OCI-LY3 (cell line): ENCODE results near the gene LPCAT1.
"Not testable (repeated sequence)": the region's sequence is repeated elsewhere in the genome, so short reads cannot be mapped to it uniquely, and the experiment has no call there.

Experiments
- H2AFZ ChIP-seq: fragments of 200-600, 300-600 bp; shearing (Covaris generic); 2 replicates; pipeline ENCODE4 v1.6.0; 2014; ENCODE audit warnings: antibody characterized with exemption, low read depth, low read length
- H3K27ac ChIP-seq: fragments of 200-600, 300-600 bp; sonication (generic); 2 replicates; pipeline ENCODE4 v1.5.1; 2014; ENCODE audit warnings: mild to moderate bottlenecking, low read length, moderate library complexity, mixed read lengths
- H3K27me3 ChIP-seq: fragments of 200-600, 300-600 bp; sonication (generic); 2 replicates; pipeline ENCODE4 v1.6.1; 2014; ENCODE audit warnings: low read depth, low read length, mixed read lengths
- H3K36me3 ChIP-seq: fragments of 200-600, 300-600 bp; sonication (generic); replicated peaks from 2 replicates; pipeline ENCODE3; 2014; ENCODE audit warnings: low read depth, low read length, mixed read lengths
- H3K4me1 ChIP-seq: fragments of 300-600, 200-600 bp; sonication (generic); 2 replicates; pipeline ENCODE4 v1.6.1; 2014; ENCODE audit warnings: low read length, mixed read lengths
- H3K4me2 ChIP-seq: fragments of 200-600, 300-600 bp; sonication (generic); 2 replicates; pipeline ENCODE4 v1.6.1; 2014; ENCODE audit warnings: low read length, mixed read lengths
- H3K4me3 ChIP-seq: fragments of 300-600, 200-600 bp; sonication (generic); 2 replicates; pipeline ENCODE4 v1.5.1; 2014; ENCODE audit warnings: antibody characterized with exemption, mild to moderate bottlenecking, low read length, moderate library complexity
- H3K79me2 ChIP-seq: fragments of 300-600, 200-600 bp; shearing (Covaris generic); 2 replicates; pipeline ENCODE4 v1.6.1; 2014; ENCODE audit warnings: mild to moderate bottlenecking, low read length, mixed read lengths
- H3K9ac ChIP-seq: fragments of 300-600, 200-600 bp; shearing (Covaris generic); 2 replicates; pipeline ENCODE4 v1.6.0; 2014; ENCODE audit warnings: mild to moderate bottlenecking, low read length, moderate library complexity
- H3K9me3 ChIP-seq: fragments of 200-600, 300-600 bp; shearing (Covaris generic); 2 replicates; pipeline ENCODE4 v1.6.1; 2014; ENCODE audit warnings: low read length, mixed read lengths; ENCODE audit not compliant: insufficient read depth
- H4K20me1 ChIP-seq: fragments of 200-600, 300-600 bp; sonication (generic); 2 replicates; pipeline ENCODE4 v1.6.1; 2016; ENCODE audit warnings: low read length, mixed read lengths; ENCODE audit not compliant: insufficient read depth
- EZH2phosphoT487 ChIP-seq: fragments of 200-600 bp; shearing (Covaris generic); IDR thresholded peaks from 2 replicates; pipeline ENCODE4 v1.6.1; 2018; ENCODE audit warnings: antibody characterized with exemption, mixed run types, low read depth
- TF ChIP-seq, protein P1 (sequence below): fragments of 200-600, 300-600 bp; sonication (generic); IDR thresholded peaks from 2 replicates; pipeline ENCODE4 v1.5.1; 2014; ENCODE audit warnings: antibody characterized with exemption, low read length, low read depth

Gene LPCAT1

GRCh38 chr5:1563617-1564181 is 39.9 kb upstream of the LPCAT1 start:
- H3K27ac ChIP-seq: no peak overlapping the region
- no peaks in the 10 kb centered on the region for H3K9me3 ChIP-seq
- no peak overlapping the region for H3K4me3 ChIP-seq
- H3K4me2 ChIP-seq: no peak overlapping the region
- TF ChIP-seq, protein P1, sequence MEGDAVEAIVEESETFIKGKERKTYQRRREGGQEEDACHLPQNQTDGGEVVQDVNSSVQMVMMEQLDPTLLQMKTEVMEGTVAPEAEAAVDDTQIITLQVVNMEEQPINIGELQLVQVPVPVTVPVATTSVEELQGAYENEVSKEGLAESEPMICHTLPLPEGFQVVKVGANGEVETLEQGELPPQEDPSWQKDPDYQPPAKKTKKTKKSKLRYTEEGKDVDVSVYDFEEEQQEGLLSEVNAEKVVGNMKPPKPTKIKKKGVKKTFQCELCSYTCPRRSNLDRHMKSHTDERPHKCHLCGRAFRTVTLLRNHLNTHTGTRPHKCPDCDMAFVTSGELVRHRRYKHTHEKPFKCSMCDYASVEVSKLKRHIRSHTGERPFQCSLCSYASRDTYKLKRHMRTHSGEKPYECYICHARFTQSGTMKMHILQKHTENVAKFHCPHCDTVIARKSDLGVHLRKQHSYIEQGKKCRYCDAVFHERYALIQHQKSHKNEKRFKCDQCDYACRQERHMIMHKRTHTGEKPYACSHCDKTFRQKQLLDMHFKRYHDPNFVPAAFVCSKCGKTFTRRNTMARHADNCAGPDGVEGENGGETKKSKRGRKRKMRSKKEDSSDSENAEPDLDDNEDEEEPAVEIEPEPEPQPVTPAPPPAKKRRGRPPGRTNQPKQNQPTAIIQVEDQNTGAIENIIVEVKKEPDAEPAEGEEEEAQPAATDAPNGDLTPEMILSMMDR: no peak
- no peak for TF ChIP-seq EZH2phosphoT487
- H3K27me3 ChIP-seq: no peaks in the 10 kb centered on the region
- no peak overlapping the region for H3K9ac ChIP-seq
- H3K79me2 ChIP-seq: no peaks in the 10 kb centered on the region
- H4K20me1 ChIP-seq: no peaks in the 10 kb centered on the region
- H3K4me1 ChIP-seq: peaks cover 5% of the 10 kb centered on the region; the same call in 1 of the 2 replicates
- H2AFZ ChIP-seq: no peak overlapping the region
- no peaks in the 10 kb centered on the region for H3K36me3 ChIP-seq

DNA sequence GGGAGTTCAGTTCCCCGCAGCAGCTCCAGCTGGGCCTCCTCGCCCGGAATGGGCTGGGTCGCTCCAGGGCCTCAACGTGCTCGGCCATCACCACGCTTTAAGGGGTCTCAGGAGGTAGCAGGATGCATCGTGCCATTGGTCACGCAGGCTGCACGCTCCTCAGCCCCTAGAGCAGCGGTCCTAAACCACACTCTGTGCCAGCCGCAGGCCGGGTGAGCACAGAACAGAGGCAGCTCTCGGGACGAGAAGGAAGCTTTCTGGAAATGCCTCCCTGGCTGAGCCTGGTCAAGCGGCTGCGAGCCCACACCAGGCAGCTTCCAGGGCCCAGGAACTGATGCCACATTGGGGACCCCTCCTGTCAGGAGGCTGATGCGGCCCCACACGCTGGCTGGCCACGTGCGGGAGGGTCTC is 39.3 kb upstream of the LPCAT1 start:
- Histone ChIP-seq H3K27me3 (no peaks in the 10 kb centered on the region), H3K36me3 (no peaks in the 10 kb centered on the region), H3K9ac (no peak overlapping the region)

DNA sequence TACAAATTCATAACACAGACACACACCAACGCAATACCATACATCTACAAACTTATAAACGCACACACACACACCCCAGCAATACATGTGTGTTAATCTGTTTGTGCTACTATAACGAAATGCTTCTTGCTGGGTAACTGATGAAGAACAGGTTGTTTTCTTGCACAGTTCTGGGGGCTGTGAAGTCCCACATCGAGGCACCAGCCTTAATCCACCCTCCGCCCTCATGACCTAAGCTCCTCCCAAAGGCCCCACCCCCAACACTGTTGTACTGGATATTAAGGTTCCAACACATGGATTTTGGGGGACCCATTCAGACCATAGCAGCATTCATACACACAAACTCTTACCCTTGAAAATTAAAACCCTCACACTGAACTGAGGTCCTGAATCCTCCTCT is 38.8 kb upstream of the LPCAT1 start:
- no peaks in the 10 kb centered on the region for H4K20me1 ChIP-seq
- TF ChIP-seq, protein P1: no peak
- TF ChIP-seq EZH2phosphoT487: no peak
- H3K9me3 ChIP-seq: no peaks in the 10 kb centered on the region
- no peak overlapping the region for H3K9ac ChIP-seq
- no peaks in the 10 kb centered on the region for H3K27me3 ChIP-seq
- H3K4me3 ChIP-seq: no peak overlapping the region
- H3K36me3 ChIP-seq: no peaks in the 10 kb centered on the region
- no peak overlapping the region for H2AFZ ChIP-seq
- no peak overlapping the region for H3K4me2 ChIP-seq
- H3K27ac ChIP-seq: no peak overlapping the region
- H3K79me2 ChIP-seq: no peaks in the 10 kb centered on the region
- peaks cover 5% of the 10 kb centered on the region; the same call in 1 of the 2 replicates for H3K4me1 ChIP-seq

More for the DNA sequence above, 39.3 kb upstream of the LPCAT1 start:
- Histone ChIP-seq H3K9me3 (no peaks in the 10 kb centered on the region), H3K4me1 (peaks cover 5% of the 10 kb centered on the region; the same call in 1 of the 2 replicates), H4K20me1 (no peaks in the 10 kb centered on the region), H3K4me2 (no peak overlapping the region), H3K79me2 (no peaks in the 10 kb centered on the region), H2AFZ (no peak overlapping the region), H3K27ac (no peak overlapping the region), H3K4me3 (no peak overlapping the region)
- TF ChIP-seq, protein P1: no peak
- no peak for TF ChIP-seq EZH2phosphoT487

DNA sequence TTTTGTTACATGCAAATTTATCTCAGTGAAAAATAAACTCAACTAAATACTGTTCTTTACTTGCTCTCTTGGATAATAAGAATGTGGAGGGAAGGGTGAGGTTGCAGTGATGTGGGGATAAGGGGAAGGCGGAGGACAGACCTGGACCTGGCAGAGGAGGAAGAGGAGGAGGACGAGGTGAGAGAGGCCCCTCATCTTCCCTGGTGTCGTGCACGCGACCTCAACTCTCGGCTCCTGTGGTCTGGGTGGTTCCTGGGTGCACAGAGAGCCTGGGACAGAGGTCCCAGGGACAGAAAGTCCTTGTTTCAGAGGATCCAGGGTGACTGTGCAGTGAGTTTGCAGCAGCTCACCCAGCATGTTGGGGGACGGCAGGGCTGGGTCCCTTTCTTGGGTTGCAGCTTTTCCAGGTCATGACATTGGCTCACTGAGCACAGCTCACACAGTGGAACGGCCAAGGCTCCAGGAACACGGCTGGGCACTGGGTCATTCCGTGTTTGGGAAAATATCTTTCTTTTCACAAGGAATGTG is 37.7 kb upstream of the LPCAT1 start:
- Histone ChIP-seq H3K9ac (no peak overlapping the region), H3K4me2 (no peak overlapping the region), H4K20me1 (no peaks in the 10 kb centered on the region), H3K27me3 (no peaks in the 10 kb centered on the region), H3K4me1 (peaks cover 5% of the 10 kb centered on the region; the same call in 1 of the 2 replicates), H3K79me2 (no peaks in the 10 kb centered on the region), H3K9me3 (no peaks in the 10 kb centered on the region), H2AFZ (no peak overlapping the region), H3K36me3 (no peaks in the 10 kb centered on the region), H3K27ac (no peak overlapping the region), H3K4me3 (no peak overlapping the region)
- TF ChIP-seq, protein P1: no peak
- TF ChIP-seq EZH2phosphoT487: no peak

DNA sequence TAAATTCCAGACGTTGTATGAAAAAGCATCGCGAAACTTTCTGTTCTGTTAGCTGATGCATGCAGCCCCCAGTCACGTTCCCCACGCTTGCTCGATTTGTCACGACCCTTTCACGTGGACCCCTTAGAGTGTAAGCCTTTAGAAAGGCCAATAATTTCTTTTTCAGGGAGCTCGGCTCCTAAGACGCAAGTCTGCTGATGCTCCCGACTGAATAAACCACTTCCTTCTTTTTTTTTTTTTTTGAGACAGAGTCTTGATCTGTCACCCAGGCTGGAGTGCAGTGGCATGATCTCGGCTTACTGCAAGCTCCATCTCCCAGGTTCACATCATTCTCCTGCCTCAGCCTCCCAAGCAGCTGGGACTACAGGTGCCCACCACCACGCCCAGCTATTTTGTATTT is 36.7 kb upstream of the LPCAT1 start:
- not testable (repeated sequence) for H3K4me2 ChIP-seq, H4K20me1 ChIP-seq, H3K27ac ChIP-seq, H3K27me3 ChIP-seq, H3K79me2 ChIP-seq, H3K36me3 ChIP-seq, H3K4me3 ChIP-seq, H3K9me3 ChIP-seq, H3K9ac ChIP-seq, H3K4me1 ChIP-seq, H2AFZ ChIP-seq
